ENCODE data around the gene FTCD. TPM values are rescaled to one million over a fixed set of nuclear protein-coding genes. Genes with fewer than 3 reads are reported as not detected.

FTCD gene
- total RNA-seq, 2 donors from 2014 or later, result 0.27 TPM; not detected in 1

GRCh38 chr21:46157987-46158451 is 2.6 kb upstream of the FTCD start:
- no peak overlapping the region for H3K27ac ChIP-seq
- H3K4me1 ChIP-seq (ENCODE audit: control insufficient read depth in 1 of 2, low read depth in 2 of 2), result peaks cover 0 to 16% of the 10 kb centered on the region in 2 donors
- no peaks in the 10 kb centered on the region for H3K9me3 ChIP-seq
- no peaks in the 10 kb centered on the region for H3K36me3 ChIP-seq
- ATAC-seq (ENCODE audit: insufficient number of reproducible peaks, low FRiP score, low read depth) (no peak), DNase-seq (ENCODE audit: low spot score) (no peak)
- TF ChIP-seq CTCF (IDR thresholded peaks at IDR 0.05), result no peak
- no peak overlapping the region for H3K4me3 ChIP-seq
- no peaks in the 10 kb centered on the region for H3K27me3 ChIP-seq (replicated peaks; ENCODE audit: insufficient read depth)

GRCh38 chr21:46157396-46157986 is 2.1 kb upstream of the FTCD start:
- Histone ChIP-seq H3K9me3 (no peaks in the 10 kb centered on the region), H3K36me3 (no peaks in the 10 kb centered on the region), H3K4me3 (no peak overlapping the region), H3K27me3 (replicated peaks; ENCODE audit: insufficient read depth) (no peaks in the 10 kb centered on the region), H3K4me1 (ENCODE audit: control insufficient read depth in 1 of 2, low read depth in 2 of 2) (peaks cover 0 to 19% of the 10 kb centered on the region in 2 donors), H3K27ac (no peak overlapping the region)
- no peak for ATAC-seq (ENCODE audit: insufficient number of reproducible peaks, low FRiP score, low read depth)
- DNase-seq (ENCODE audit: low spot score), result no peak
- TF ChIP-seq CTCF (IDR thresholded peaks at IDR 0.05), result no peak

DNA sequence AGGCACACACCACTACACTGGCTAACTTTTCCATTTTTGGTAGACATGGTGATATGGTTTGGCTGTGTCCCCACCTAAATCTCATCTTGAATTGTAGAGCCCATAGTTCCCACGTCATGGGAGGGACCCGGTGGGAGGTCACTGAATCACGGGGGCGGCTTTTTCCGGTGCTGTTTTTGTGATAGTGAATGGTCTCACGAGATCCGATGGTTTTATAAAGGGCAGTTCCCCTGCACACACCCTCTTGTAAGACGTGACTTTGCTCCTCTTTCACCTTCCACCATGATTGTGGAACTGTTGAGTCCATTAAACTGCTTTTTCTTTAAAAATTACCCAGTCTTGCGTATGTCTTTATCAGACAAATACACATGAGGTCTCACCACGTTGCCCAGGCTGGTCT is 1.3 kb upstream of the FTCD start:
- no peaks in the 10 kb centered on the region for H3K27me3 ChIP-seq (replicated peaks; ENCODE audit: insufficient read depth)
- no peak for ATAC-seq (ENCODE audit: insufficient number of reproducible peaks, low FRiP score, low read depth)
- TF ChIP-seq CTCF (IDR thresholded peaks at IDR 0.05), result no peak
- no peaks in the 10 kb centered on the region for H3K36me3 ChIP-seq
- peaks cover 0 to 13% of the 10 kb centered on the region in 2 donors for H3K4me1 ChIP-seq (ENCODE audit: control insufficient read depth in 1 of 2, low read depth in 2 of 2)
- no peaks in the 10 kb centered on the region for H3K9me3 ChIP-seq
- no peak overlapping the region for H3K4me3 ChIP-seq
- DNase-seq (ENCODE audit: low spot score), result no peak
- no peak overlapping the region for H3K27ac ChIP-seq

DNA sequence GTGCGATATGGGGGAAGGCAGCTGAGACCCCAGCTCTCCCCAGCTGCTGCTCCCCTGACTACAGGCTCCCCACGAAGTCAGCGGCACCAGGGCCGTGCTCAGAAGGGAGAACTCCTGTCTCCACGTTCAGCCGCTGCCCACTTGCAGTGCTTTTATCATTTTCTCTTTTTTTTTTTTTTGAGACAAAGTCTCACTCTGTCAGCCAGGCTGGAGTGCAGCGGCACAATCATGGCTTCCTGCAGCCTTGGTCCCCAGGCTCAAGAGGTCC is 933 bp upstream of the FTCD start:
- no peak for DNase-seq (ENCODE audit: low spot score)
- no peak overlapping the region for H3K4me3 ChIP-seq

DNA sequence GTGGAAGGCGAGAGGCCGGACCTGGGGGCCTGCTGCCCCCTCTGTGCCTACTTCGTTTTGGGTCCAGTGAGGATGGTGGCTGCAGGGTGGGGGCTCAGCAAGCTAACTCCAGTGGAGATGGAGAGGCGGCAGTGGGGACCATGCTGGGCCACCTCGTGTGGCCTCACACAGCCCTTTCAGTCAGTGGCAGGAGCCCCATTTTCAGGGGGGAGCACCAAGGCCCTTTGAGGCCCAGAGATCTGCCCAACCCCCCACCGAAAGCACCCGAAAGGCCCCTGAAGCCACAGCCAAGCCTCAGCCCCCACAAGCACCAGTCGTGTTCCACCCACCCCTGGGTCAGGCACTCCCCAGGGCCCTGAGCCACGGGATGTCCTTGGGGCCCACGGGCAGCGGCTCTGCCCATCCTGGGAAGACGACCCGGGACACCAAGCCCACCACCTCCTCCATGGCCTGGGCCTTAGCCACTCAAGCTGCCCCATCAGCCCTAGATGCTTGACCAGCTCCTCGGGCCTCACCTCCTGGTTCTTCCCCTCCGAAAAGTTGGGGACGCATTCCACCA is 345 bp downstream of the FTCD start:
- no peak overlapping the region for H3K27ac ChIP-seq
- H3K4me1 ChIP-seq (ENCODE audit: control insufficient read depth in 1 of 2, low read depth in 2 of 2), result peaks cover 0 to 8% of the 10 kb centered on the region in 2 donors
- no peaks in the 10 kb centered on the region for H3K9me3 ChIP-seq
- no peaks in the 10 kb centered on the region for H3K36me3 ChIP-seq
- no peaks in the 10 kb centered on the region for H3K27me3 ChIP-seq (replicated peaks; ENCODE audit: insufficient read depth)
- ATAC-seq (ENCODE audit: insufficient number of reproducible peaks, low FRiP score, low read depth) (no peak), DNase-seq (ENCODE audit: low spot score) (no peak)
- no peak for TF ChIP-seq CTCF (IDR thresholded peaks at IDR 0.05)
- no peak overlapping the region for H3K4me3 ChIP-seq

More for the DNA sequence above, 933 bp upstream of the FTCD start:
- no peaks in the 10 kb centered on the region for H3K9me3 ChIP-seq
- H3K27ac ChIP-seq, result no peak overlapping the region
- H3K27me3 ChIP-seq (replicated peaks; ENCODE audit: insufficient read depth), result no peaks in the 10 kb centered on the region
- no peak for ATAC-seq (ENCODE audit: insufficient number of reproducible peaks, low FRiP score, low read depth)
- peaks cover 0 to 10% of the 10 kb centered on the region in 2 donors for H3K4me1 ChIP-seq (ENCODE audit: control insufficient read depth in 1 of 2, low read depth in 2 of 2)
- no peak for TF ChIP-seq CTCF (IDR thresholded peaks at IDR 0.05)
- no peaks in the 10 kb centered on the region for H3K36me3 ChIP-seq

Data from thoracic aorta (tissue), 2 donors.